Urinary bladder (tissue), 4 donors: ENCODE measurements around the gene TANGO6. TPM values are rescaled to one million over a fixed set of nuclear protein-coding genes. Genes with fewer than 3 reads are reported as not detected.

ENCODE experiments used
- DNase-seq: peaks from one replicate; pipeline ENCODE4 v3.0.0-alpha.2; 2015; ENCODE audit errors: extremely low spot score
- H3K27ac ChIP-seq: one replicate; pipeline ENCODE4 v1.5.1; 2013; ENCODE audit warnings: low read depth, mild to moderate bottlenecking, moderate library complexity
- H3K36me3 ChIP-seq: one replicate; pipeline ENCODE4 v1.6.1; 2013; ENCODE audit warnings: mild to moderate bottlenecking, moderate library complexity; ENCODE audit not compliant: insufficient read depth
- H3K4me1 ChIP-seq: one replicate; pipeline ENCODE4 v1.6.1; 2013; ENCODE audit warnings: mild to moderate bottlenecking, moderate library complexity; ENCODE audit not compliant: insufficient read depth
- H3K4me3 ChIP-seq: one replicate; pipeline ENCODE4 v1.5.1; 2013; ENCODE audit warnings: low read depth, low read length
- WGBS: extraction: QIAGEN DNeasy Blood & Tissue Kit; methylation state at CpG from one replicate; pipeline ENCODE4 v1.1.7; 2013; 5-methylcytosine and 5-hydroxymethylcytosine counted together
- polyA plus RNA-seq: library from polyadenylated mRNA; stranded (reverse); fragments of 200-250 nt; gene quantifications from one replicate; pipeline ENCODE4 v1.2.3, GENCODE V29; 2013
- total RNA-seq: library from RNA; depleted of rRNA; stranded (reverse); fragments of >200 nt; gene quantifications from one replicate; pipeline ENCODE4 v1.2.3, GENCODE V29; 2014
- donor health status: healthy with polysubstance abuse.
- donor health status: healthy.

Gene TANGO6
- total and polyA plus RNA-seq, 2 donors, result 11.6 to 21.4 TPM

- Histone ChIP-seq H3K27ac (no peak overlapping the region), H3K4me1 (no peaks in the 10 kb centered on the region), H3K36me3 (no peaks in the 10 kb centered on the region), H3K4me3 (peak overlapping the region; percentile 49)
- WGBS, result 57% methylated on average over 9 of the region's 9 CpGs
- DNase-seq, result no peak
These were observed 265.0 kb downstream of the TANGO6 start for GRCh38 chr16:69108064-69108904.

- 91% methylated on average over 4 of the region's 4 CpGs for WGBS
- no peaks in the 10 kb centered on the region for H3K36me3 ChIP-seq
- H3K4me3 ChIP-seq, result no peak overlapping the region
- no peak for DNase-seq
- no peak overlapping the region for H3K27ac ChIP-seq
- H3K4me1 ChIP-seq, result no peaks in the 10 kb centered on the region
These were observed 265.5 kb downstream of the TANGO6 start for GRCh38 chr16:69108905-69109252.

GRCh38 chr16:69109486-69110270 is 266.3 kb downstream of the TANGO6 start:
- no peak overlapping the region for H3K4me3 ChIP-seq
- no peak for DNase-seq

GRCh38 chr16:69110406-69110805 is 267.1 kb downstream of the TANGO6 start:
- Histone ChIP-seq H3K4me3 (no peak overlapping the region), H3K27ac (no peak overlapping the region), H3K4me1 (no peaks in the 10 kb centered on the region), H3K36me3 (no peaks in the 10 kb centered on the region)
- no peak for DNase-seq
- WGBS, result 96% methylated on average over 7 of the region's 7 CpGs

More at GRCh38 chr16:69109486-69110270, 266.3 kb downstream of the TANGO6 start:
- H3K27ac ChIP-seq, result no peak overlapping the region
- no peaks in the 10 kb centered on the region for H3K36me3 ChIP-seq
- WGBS, result 96% methylated on average over 48 of the region's 48 CpGs
- H3K4me1 ChIP-seq, result no peaks in the 10 kb centered on the region

- 89% methylated on average over 6 of the region's 6 CpGs for WGBS
- Histone ChIP-seq H3K36me3 (no peaks in the 10 kb centered on the region), H3K27ac (no peak overlapping the region), H3K4me3 (no peak overlapping the region), H3K4me1 (no peaks in the 10 kb centered on the region)
- no peak for DNase-seq
These were observed 268.0 kb downstream of the TANGO6 start for GRCh38 chr16:69111216-69111875.

- 92% methylated on average over 5 of the region's 5 CpGs for WGBS
- H3K36me3 ChIP-seq, result no peaks in the 10 kb centered on the region
- DNase-seq, result no peak
These were observed 268.5 kb downstream of the TANGO6 start for GRCh38 chr16:69111876-69112230.

GRCh38 chr16:69112285-69113129 is 269.2 kb downstream of the TANGO6 start:
- DNase-seq, result no peak
- no peak overlapping the region for H3K4me3 ChIP-seq
- H3K27ac ChIP-seq, result no peak overlapping the region
- no peaks in the 10 kb centered on the region for H3K4me1 ChIP-seq
- no peaks in the 10 kb centered on the region for H3K36me3 ChIP-seq
- WGBS, result 54% methylated on average over 6 of the region's 6 CpGs

More at GRCh38 chr16:69111876-69112230, 268.5 kb downstream of the TANGO6 start:
- H3K27ac ChIP-seq, result no peak overlapping the region
- H3K4me3 ChIP-seq, result no peak overlapping the region
- no peaks in the 10 kb centered on the region for H3K4me1 ChIP-seq

- no peak for DNase-seq
- Histone ChIP-seq H3K4me3 (no peak overlapping the region), H3K36me3 (no peaks in the 10 kb centered on the region), H3K27ac (no peak overlapping the region), H3K4me1 (no peaks in the 10 kb centered on the region)
- WGBS, result 93% methylated on average over 7 of the region's 7 CpGs
These were observed 269.9 kb downstream of the TANGO6 start for GRCh38 chr16:69113216-69113615.

- Histone ChIP-seq H3K36me3 (no peaks in the 10 kb centered on the region), H3K27ac (no peak overlapping the region), H3K4me1 (no peaks in the 10 kb centered on the region), H3K4me3 (no peak overlapping the region)
- no peak for DNase-seq
- WGBS, result 94% methylated on average over 25 of the region's 25 CpGs
These were observed 271.1 kb downstream of the TANGO6 start for GRCh38 chr16:69114346-69114975.

GRCh38 chr16:69114976-69115355 is 271.6 kb downstream of the TANGO6 start:
- no peak overlapping the region for H3K4me3 ChIP-seq
- H3K27ac ChIP-seq, result no peak overlapping the region
- no peaks in the 10 kb centered on the region for H3K36me3 ChIP-seq
- no peaks in the 10 kb centered on the region for H3K4me1 ChIP-seq
- 98% methylated on average over 6 of the region's 6 CpGs for WGBS
- DNase-seq, result no peak

- H3K4me1 ChIP-seq, result no peaks in the 10 kb centered on the region
- H3K27ac ChIP-seq, result no peak overlapping the region
- DNase-seq, result no peak
- 95% methylated on average over 5 of the region's 5 CpGs for WGBS
- H3K4me3 ChIP-seq, result no peak overlapping the region
- no peaks in the 10 kb centered on the region for H3K36me3 ChIP-seq
These were observed 272.0 kb downstream of the TANGO6 start for GRCh38 chr16:69115361-69115760.

- Histone ChIP-seq H3K36me3 (no peaks in the 10 kb centered on the region), H3K4me3 (no peak overlapping the region), H3K4me1 (no peaks in the 10 kb centered on the region), H3K27ac (no peak overlapping the region)
- DNase-seq, result no peak
- 56% methylated on average over 1 of the region's 1 CpG for WGBS
These were observed 272.5 kb downstream of the TANGO6 start for GRCh38 chr16:69115837-69116236.
